Adrenal gland (tissue), 12 donors: ENCODE data around the gene TEX52. TPM values are rescaled to one million over a fixed set of nuclear protein-coding genes. Genes with fewer than 3 reads are reported as not detected.

Experiments
- DNase-seq, 7 donors: peaks; one replicate each; pipeline ENCODE4 v3.0.0-alpha.2; 2019 to 2020
- H3K27ac ChIP-seq, 5 donors: fragments of 200-600 bp; sonication (generic) in 4 of 5; 1 replicate in 3 of 5; 2 replicates in 2 of 5; pipeline versions ENCODE4 v1.5.1 to v1.8.0; 2016 to 2020; ENCODE audit warnings: mild to moderate bottlenecking in 1 of 5
- H3K27me3 ChIP-seq: fragments of 200-600 bp; 2 replicates; pipeline ENCODE4 v1.8.0; 2021
- H3K36me3 ChIP-seq, 2 donors: fragments of 200-600 bp; replicated peaks in 1 of 2; 1 replicate in 1 of 2; 2 replicates in 1 of 2; pipeline versions ENCODE4 v1.5.1 to v1.8.0; 2018 to 2022
- H3K4me1 ChIP-seq, 2 donors: fragments of 200-600 bp; replicated peaks in 1 of 2; 1 replicate in 1 of 2; 2 replicates in 1 of 2; pipeline versions ENCODE4 v1.5.1 to v1.8.0; 2018 to 2021
- H3K4me3 ChIP-seq, 4 donors: fragments of 200-600 bp; sonication (generic) in 3 of 4; one replicate each; pipeline ENCODE4 v1.5.1; 2016 to 2018
- H3K9me3 ChIP-seq, 3 donors: fragments of 200-600 bp; sonication (generic) in 1 of 3; replicated peaks in 1 of 3; 1 replicate in 2 of 3; 2 replicates in 1 of 3; pipeline versions ENCODE4 v1.5.1 to v1.8.0; 2016 to 2021
- POLR2A ChIP-seq, 2 donors: fragments of 450-650 bp; IDR thresholded peaks; one replicate each; pipeline ENCODE4 v1.6.1; 2017; ENCODE audit warnings: antibody characterized with exemption in 2 of 2, mild to moderate bottlenecking in 2 of 2, moderate library complexity in 1 of 2
- WGBS, 4 donors: extraction: QIAGEN DNeasy Blood & Tissue Kit in 2 of 4; methylation state at CpG; one replicate each; pipeline versions ENCODE4 v1.1.5 to v1.1.7; 2013 to 2017; 5-methylcytosine and 5-hydroxymethylcytosine counted together
- intact Hi-C, 2 donors: fragments of 100-400 bp; cut with DNase I; formaldehyde crosslinking; loops; one replicate each; pipeline versions ENCODE4 v1.14.1 to v1.15.0; 2022 to 2023
- polyA plus RNA-seq, 3 donors: library from polyadenylated mRNA; stranded (reverse); fragments of 200-250 nt in 2 of 3; fragments of 350-450 nt in 1 of 3; fragmentation: Illumina TruSeq in 1 of 3; extraction: RNeasy Lipid Tissue Mini Kit (QIAGEN cat#74804) in 1 of 3; gene quantifications; one replicate each; pipeline ENCODE4 v1.2.3, GENCODE V29; 2013 to 2014
- total RNA-seq, 9 donors: library from RNA; depleted of rRNA in 4 of 9; stranded (reverse); fragments of >200 nt in 4 of 9; fragments of 120-200 nt in 1 of 9; fragmentation: NEBNext Ultra II Directional in 1 of 9; extraction: Animal tissue kit (Norgen Biotek cat#: 25700) in 1 of 9; gene quantifications; one replicate each; pipeline versions ENCODE4 v1.1.0 to v1.2.4, GENCODE V29; 2013 to 2023
- TF ChIP-seq, protein P1 (sequence below), 6 experiments: fragments of 450-650 bp in 4 of 6; fragments of 200-600 bp in 2 of 6; sonication (generic) in 1 of 6; IDR thresholded peaks; 1 replicate in 5 of 6; 2 replicates in 1 of 6; pipeline versions ENCODE4 v1.5.1 to v1.8.0; 2016 to 2021; ENCODE audit warnings: antibody characterized with exemption in 6 of 6, mild to moderate bottlenecking in 2 of 6, moderate library complexity in 1 of 6
- donor health status: healthy with polysubstance abuse.
- donor health status: Bipolar disorder and iron deficiency.
- donor health status: DM: yes; HTN: yes; CAD: no.
- donor health status: DM: no; HTN: no; CAD: no.
- donor health status: DM: no; HTN: no; CAD: no.
- donor health status: DM: yes; HTN: yes; CAD: no.

Gene TEX52
- total and polyA plus RNA-seq, 12 donors = not detected

DNA sequence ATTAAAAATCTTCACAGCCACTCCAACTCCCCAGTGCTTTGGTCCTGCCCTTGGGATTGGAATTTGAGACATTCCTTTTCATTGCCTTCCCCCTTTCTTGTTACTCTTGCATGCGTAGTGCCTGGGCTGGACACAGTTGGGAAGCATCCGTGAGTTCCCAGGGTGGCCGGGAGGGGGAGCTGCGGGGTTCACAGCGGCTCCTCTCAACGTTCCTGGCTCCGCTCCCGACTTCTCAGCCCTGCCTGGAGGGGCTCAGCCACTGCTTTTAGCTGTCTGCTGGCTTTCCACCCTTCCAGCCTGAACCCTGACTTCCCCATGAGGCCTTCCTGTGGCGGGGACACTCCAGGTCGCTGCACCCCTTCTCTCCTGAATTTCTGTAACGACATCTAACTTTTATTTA, 3.2 kb downstream of the TEX52 start:
- DNase-seq = peak; percentile 72 to 92 (median 81)

DNA sequence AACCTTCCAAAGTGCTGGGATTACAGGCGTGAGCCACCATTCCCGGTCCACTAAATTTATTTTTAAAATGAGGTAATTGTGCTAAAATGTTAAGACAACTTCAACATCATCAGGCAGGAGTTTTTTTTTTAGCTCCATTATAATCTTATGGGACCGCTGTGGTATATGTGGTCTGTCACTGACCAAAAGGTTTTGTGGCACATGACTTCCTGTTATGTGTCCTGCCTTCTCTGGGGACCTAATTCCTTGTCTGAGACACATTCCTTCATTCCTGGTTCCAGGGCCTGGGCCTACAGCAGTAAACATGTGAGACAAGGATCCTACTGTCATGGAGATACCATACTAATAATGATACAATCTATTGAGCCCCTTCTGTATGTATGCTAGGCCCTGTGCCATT, 4.9 kb downstream of the TEX52 start:
- no peak for DNase-seq
- TF ChIP-seq, protein P1, sequence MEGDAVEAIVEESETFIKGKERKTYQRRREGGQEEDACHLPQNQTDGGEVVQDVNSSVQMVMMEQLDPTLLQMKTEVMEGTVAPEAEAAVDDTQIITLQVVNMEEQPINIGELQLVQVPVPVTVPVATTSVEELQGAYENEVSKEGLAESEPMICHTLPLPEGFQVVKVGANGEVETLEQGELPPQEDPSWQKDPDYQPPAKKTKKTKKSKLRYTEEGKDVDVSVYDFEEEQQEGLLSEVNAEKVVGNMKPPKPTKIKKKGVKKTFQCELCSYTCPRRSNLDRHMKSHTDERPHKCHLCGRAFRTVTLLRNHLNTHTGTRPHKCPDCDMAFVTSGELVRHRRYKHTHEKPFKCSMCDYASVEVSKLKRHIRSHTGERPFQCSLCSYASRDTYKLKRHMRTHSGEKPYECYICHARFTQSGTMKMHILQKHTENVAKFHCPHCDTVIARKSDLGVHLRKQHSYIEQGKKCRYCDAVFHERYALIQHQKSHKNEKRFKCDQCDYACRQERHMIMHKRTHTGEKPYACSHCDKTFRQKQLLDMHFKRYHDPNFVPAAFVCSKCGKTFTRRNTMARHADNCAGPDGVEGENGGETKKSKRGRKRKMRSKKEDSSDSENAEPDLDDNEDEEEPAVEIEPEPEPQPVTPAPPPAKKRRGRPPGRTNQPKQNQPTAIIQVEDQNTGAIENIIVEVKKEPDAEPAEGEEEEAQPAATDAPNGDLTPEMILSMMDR (IDR thresholded peaks at IDR 0.05) = no peak
- no peak for TF ChIP-seq POLR2A (IDR thresholded peaks at IDR 0.05)
- Histone ChIP-seq H3K36me3 (no peaks in the 10 kb centered on the region), H3K27ac (no peak overlapping the region), H3K4me1 (no peaks in the 10 kb centered on the region), H3K4me3 (no peak overlapping the region), H3K9me3 (no peaks in the 10 kb centered on the region), H3K27me3 (no peaks in the 10 kb centered on the region)
- intact Hi-C loops = loop anchor here in 1 of 2 donors (10.0 kb wide), 2 partner anchors 93 to 193 kb away; no protein-coding TSS in a partner anchor
- 86 to 95% (median 92%) methylated on average over 3 of the region's 3 CpGs for WGBS, 4 donors

More for the DNA sequence above, 3.2 kb downstream of the TEX52 start:
- WGBS, 4 donors = 16 to 25% (median 20%) methylated on average over 11 of the region's 11 CpGs
- TF ChIP-seq, protein P1 (IDR thresholded peaks at IDR 0.05) = peak; percentile 59 to 81 (median 70)
- no peak for TF ChIP-seq POLR2A (IDR thresholded peaks at IDR 0.05)
- H3K27ac ChIP-seq = no peak overlapping the region
- H3K27me3 ChIP-seq = no peaks in the 10 kb centered on the region
- no peaks in the 10 kb centered on the region for H3K4me1 ChIP-seq
- no peaks in the 10 kb centered on the region for H3K9me3 ChIP-seq
- no peaks in the 10 kb centered on the region for H3K36me3 ChIP-seq
- intact Hi-C loops = loop anchor here in 1 of 2 donors (10.0 kb wide), 2 partner anchors 91 to 191 kb away; no protein-coding TSS in a partner anchor
- no peak overlapping the region for H3K4me3 ChIP-seq

DNA sequence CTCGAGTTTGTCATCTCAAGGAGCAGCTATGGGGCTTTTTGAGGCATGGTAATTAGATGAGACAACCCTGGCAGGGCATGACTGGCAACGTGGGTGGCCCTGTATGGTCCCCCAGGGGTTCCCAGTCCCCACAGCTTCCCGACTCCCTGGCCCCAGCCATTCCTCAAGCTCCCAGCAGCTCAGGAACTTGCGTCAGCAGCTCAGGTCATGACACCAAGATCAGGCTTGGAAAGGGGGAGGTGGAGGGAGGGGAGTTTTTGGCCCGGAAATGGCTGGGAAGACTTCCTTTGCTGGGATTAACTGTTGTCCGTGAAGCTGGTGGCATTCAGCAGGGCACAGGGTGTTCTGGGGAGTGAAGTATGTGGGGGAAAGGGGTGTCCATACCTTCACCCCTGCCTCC, 11.6 kb downstream of the TEX52 start:
- H3K4me1 ChIP-seq = no peaks in the 10 kb centered on the region
- H3K36me3 ChIP-seq = no peaks in the 10 kb centered on the region
- H3K9me3 ChIP-seq = no peaks in the 10 kb centered on the region
- no peaks in the 10 kb centered on the region for H3K27me3 ChIP-seq
- intact Hi-C loops = no loop called here
- peak in 6 of 7 donors; percentile 35 to 74 (median 57) for DNase-seq
- H3K27ac ChIP-seq = peak overlapping the region in 3 of 5 donors; percentile 21 to 79 (median 68)
- H3K4me3 ChIP-seq = no peak overlapping the region
- TF ChIP-seq, protein P1 (IDR thresholded peaks at IDR 0.05) = no peak
- no peak for TF ChIP-seq POLR2A (IDR thresholded peaks at IDR 0.05)
- 40 to 49% (median 45%) methylated on average over 4 to 6 of the region's 6 CpGs for WGBS, 4 donors

DNA sequence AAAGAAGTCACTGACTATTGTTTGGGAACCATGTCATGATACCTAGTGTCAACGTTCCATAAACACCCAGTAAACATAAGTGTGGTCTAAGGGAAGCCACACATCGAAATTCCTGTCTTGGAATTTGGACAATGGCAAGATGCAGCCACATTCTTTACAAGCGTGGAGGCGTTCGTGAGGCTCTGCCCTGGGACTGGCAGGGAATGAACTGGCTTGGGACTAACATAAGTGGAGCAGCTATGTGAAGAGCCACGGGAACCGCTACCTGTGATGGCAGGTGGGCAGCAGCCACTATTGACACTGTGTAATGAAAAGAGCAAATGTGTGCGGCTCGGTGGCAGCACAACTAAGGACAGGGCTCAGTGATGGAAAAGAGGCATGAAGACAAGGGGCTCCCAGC, 12.1 kb downstream of the TEX52 start:
- 73 to 88% (median 83%) methylated on average over 8 to 9 of the region's 9 CpGs for WGBS, 4 donors
- TF ChIP-seq POLR2A (IDR thresholded peaks at IDR 0.05) = no peak
- TF ChIP-seq, protein P1 (IDR thresholded peaks at IDR 0.05) = no peak

More for the DNA sequence above, 12.1 kb downstream of the TEX52 start:
- H3K27me3 ChIP-seq = no peaks in the 10 kb centered on the region
- no peaks in the 10 kb centered on the region for H3K36me3 ChIP-seq
- peak overlapping the region in 3 of 5 donors; percentile 21 to 79 (median 68) for H3K27ac ChIP-seq
- H3K4me3 ChIP-seq = no peak overlapping the region
- no peak for DNase-seq
- no peaks in the 10 kb centered on the region for H3K9me3 ChIP-seq
- no peaks in the 10 kb centered on the region for H3K4me1 ChIP-seq
- intact Hi-C loops = no loop called here
